PC-9 (cell line): Measurements from ENCODE around the gene NOS1.

Source experiments
- CTCF ChIP-seq: fragments of 200-600 bp; sonication (generic); conservative IDR thresholded peaks from 2 replicates; pipeline ENCODE4 v1.6.1; 2017; ENCODE audit warnings: mixed run types, antibody characterized with exemption, mild to moderate bottlenecking, moderate library complexity
- EZH2 ChIP-seq: fragments of 200-600 bp; sonication (generic); IDR thresholded peaks from 2 replicates; pipeline ENCODE4 v1.8.0; 2017; ENCODE audit warnings: antibody characterized with exemption, low read depth

GRCh38 chr12:117216686-117217085 is 144.7 kb downstream of the NOS1 start:
- TF ChIP-seq CTCF (no peak), EZH2 (no peak)
